ENCODE results near the gene LMOD3. TPM values are rescaled to one million over a fixed set of nuclear protein-coding genes. Genes with fewer than 3 reads are reported as not detected.
A peak's percentile ranks its signal among the peaks of the same experiment; 100 is the strongest.

LMOD3 gene
- polyA plus RNA-seq, 2 of the 4 experiments (the other 2 are of a cell fraction): not detected

DNA sequence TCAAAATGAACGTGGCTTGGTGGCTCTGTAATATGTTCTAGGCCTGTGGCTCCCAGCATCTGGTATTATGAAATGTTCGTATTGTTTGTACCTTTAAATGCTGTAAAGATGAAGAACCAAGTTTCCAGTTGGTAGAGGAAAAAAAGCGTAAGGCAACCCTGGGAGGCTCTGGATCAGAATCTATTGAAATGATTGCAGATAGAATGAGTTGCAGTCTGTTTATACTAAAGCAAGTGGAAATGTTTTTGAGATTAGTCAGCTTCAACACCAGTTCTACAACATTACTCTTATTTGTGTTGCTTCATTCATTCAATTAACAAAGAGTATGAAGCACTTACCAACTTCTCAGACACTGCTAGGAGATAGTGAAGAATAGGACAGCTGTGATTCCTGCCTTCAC lies 32.4 kb downstream of the LMOD3 start:
- H3K4me2 ChIP-seq: peak overlapping the region; percentile 59
- ATAC-seq: no peak
- no peak for DNase-seq (ENCODE audit: low read depth in 1 of 2, low spot score in 1 of 2)
- no peak overlapping the region for H3K4me3 ChIP-seq
- 71% methylated on average over 3 of the region's 3 CpGs for WGBS (ENCODE audit: missing lambda C conversion rate)
- H3K4me1 ChIP-seq: peaks cover 45% of the 10 kb centered on the region
- TF ChIP-seq BHLHE40 (IDR thresholded peaks at IDR 0.05; ENCODE audit: low read depth, low read length) (no peak), MAZ (IDR thresholded peaks at IDR 0.05; ENCODE audit: borderline replicate concordance, low read depth, low read length) (no peak), CHD2 (IDR thresholded peaks at IDR 0.05; ENCODE audit: low read length, partially characterized antibody) (no peak), PHF8 (IDR thresholded peaks at IDR 0.05; ENCODE audit: borderline replicate concordance, low read depth) (no peak), JUNB (IDR thresholded peaks at IDR 0.05) (no peak), RCOR1 (IDR thresholded peaks at IDR 0.05; ENCODE audit: low read depth, low read length) (no peak), NR3C1 (IDR thresholded peaks at IDR 0.05) (no peak), RNF2 (IDR thresholded peaks at IDR 0.05; ENCODE audit: borderline replicate concordance, low read depth) (no peak), ZC3H11A (IDR thresholded peaks at IDR 0.05) (no peak), FOSB (CRISPR knock-in tag; IDR thresholded peaks at IDR 0.05) (no peak), ZSCAN20 (CRISPR knock-in tag; IDR thresholded peaks at IDR 0.05) (no peak), FOSL2 (IDR thresholded peaks at IDR 0.05) (no peak), FOSL2 (CRISPR knock-in tag; IDR thresholded peaks at IDR 0.05) (no peak)
- FAIRE-seq: no peak
- H3K9me3 ChIP-seq: no peaks in the 10 kb centered on the region
- H3K27ac ChIP-seq: peak overlapping the region in 1 of 2 experiments; percentile 29; a peak in 3 of 6 replicates
- ChIA-PET POLR2A (no interaction called here), CTCF (interaction anchor here (0.9 to 1.6 kb wide), 2 partner anchors 9 to 71 kb away, joined by 4 read pairs; no protein-coding TSS in a partner anchor)

DNA sequence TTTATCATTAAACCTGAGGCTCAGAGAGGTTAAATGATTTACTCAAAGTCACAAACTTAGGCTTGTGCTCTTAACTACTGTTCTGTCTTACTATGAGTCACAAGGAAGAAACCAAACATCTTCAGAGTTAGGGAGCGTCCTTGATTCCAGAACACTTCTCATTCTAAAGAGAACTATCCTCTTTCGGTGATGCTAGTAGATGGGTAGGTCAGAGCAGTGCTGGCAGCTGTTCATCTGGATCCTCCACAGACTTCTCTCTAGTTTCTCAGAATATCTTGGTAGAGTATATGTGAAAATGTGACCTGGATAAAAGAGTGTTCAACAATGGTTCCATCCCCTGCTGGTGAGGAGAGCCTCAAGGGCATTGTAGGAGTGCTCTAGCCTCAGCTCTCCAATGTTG lies 34.3 kb downstream of the LMOD3 start:
- DNase-seq (ENCODE audit: low read depth in 1 of 2, low spot score in 1 of 2): peak; percentile 19 to 36
- Histone ChIP-seq H3K27ac (peak overlapping the region; percentile 76 to 96), H3K4me3 (peak overlapping the region; percentile 5; the same call in 1 of the 3 replicates), H3K9me3 (no peaks in the 10 kb centered on the region), H3K4me2 (peak overlapping the region; percentile 95), H3K4me1 (peaks cover 57% of the 10 kb centered on the region)
- TF ChIP-seq RFX5 (IDR thresholded peaks at IDR 0.05): no peak
- no peak for TF ChIP-seq FOSL2 (IDR thresholded peaks at IDR 0.05)
- TF ChIP-seq FOSL2 (CRISPR knock-in tag; IDR thresholded peaks at IDR 0.05): peak; percentile 55; the same call in 1 of the 2 replicates
- WGBS (ENCODE audit: missing lambda C conversion rate): 0% methylated on average over 2 of the region's 2 CpGs
- ATAC-seq: no peak
- POLR2A ChIA-PET: no interaction called here
- no peak for FAIRE-seq
- CTCF ChIA-PET: interaction anchor here (0.9 kb wide), 2 partner anchors 74 to 153 kb away, joined by 3 read pairs; partner anchors contain the start of gene EOGT

DNA sequence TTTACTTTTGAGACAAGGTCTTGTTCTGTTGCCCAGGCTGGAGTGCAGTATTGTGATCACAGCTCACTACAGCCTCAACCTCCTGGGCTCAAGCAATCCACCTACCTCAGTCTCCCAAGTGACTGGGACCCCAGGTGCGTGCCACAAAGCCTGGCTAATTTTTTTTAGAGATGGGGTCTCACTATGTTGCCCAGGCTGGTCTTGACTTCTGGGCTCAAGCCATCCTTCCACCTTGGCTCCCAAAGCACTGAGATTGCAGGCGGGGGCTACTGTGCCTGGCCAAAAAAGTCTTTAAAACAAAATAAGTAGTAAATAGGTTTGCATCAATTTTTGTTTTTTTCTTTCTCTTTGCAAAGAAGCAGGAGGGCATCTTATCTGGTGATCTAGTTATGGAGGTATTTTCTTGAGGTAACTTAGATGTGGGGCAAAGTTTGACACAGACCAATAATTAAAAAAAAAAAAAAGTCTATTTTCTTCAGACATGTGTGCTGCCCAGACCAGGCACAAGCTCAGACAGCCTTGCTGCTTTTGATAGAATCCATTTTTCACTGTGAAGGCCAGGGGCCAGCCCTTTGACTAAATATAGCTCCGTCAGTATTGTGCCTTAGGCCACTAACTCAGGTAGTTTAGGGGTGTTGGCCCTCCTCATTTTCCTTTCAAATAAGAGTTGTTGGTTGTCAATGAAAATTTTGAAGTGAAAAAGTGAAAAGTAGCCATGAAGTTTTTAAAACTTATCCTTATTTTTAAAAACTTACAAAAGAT lies 35.2 kb downstream of the LMOD3 start:
- POLR2A ChIA-PET: interaction anchor here (1.2 kb wide), 1 partner anchor 35 kb away, joined by 11 read pairs; the partner anchor contains the start of gene TMF1
- FAIRE-seq (no peak), ATAC-seq (no peak), DNase-seq (ENCODE audit: low read depth in 1 of 2, low spot score in 1 of 2) (no peak)
- H3K9me3 ChIP-seq: no peaks in the 10 kb centered on the region
- WGBS (ENCODE audit: missing lambda C conversion rate): 78% methylated on average over 3 of the region's 3 CpGs
- TF ChIP-seq FOSL2 (IDR thresholded peaks at IDR 0.05) (no peak), FOSL2 (CRISPR knock-in tag; IDR thresholded peaks at IDR 0.05) (no peak), EP300 (IDR thresholded peaks at IDR 0.05) (no peak), FOSB (CRISPR knock-in tag; IDR thresholded peaks at IDR 0.05) (no peak), CHD2 (IDR thresholded peaks at IDR 0.05; ENCODE audit: low read length, partially characterized antibody) (no peak), MYC (IDR thresholded peaks at IDR 0.05; ENCODE audit: borderline replicate concordance, low read length) (no peak), ZFP36 (IDR thresholded peaks at IDR 0.05; ENCODE audit: borderline replicate concordance, partially characterized antibody) (no peak), HDAC2 (IDR thresholded peaks at IDR 0.05) (no peak), HOXB5 (CRISPR knock-in tag; IDR thresholded peaks at IDR 0.05) (no peak), NFE2L2 (conservative IDR thresholded peaks at IDR 0.05; ENCODE audit: low read length) (no peak), BHLHE40 (IDR thresholded peaks at IDR 0.05; ENCODE audit: low read depth, low read length) (no peak), FOXS1 (CRISPR knock-in tag; IDR thresholded peaks at IDR 0.05) (no peak)
- TF ChIP-seq, protein P1, sequence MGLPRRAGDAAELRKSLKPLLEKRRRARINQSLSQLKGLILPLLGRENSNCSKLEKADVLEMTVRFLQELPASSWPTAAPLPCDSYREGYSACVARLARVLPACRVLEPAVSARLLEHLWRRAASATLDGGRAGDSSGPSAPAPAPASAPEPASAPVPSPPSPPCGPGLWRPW (IDR thresholded peaks at IDR 0.05): no peak
- TF ChIP-seq, protein P2, sequence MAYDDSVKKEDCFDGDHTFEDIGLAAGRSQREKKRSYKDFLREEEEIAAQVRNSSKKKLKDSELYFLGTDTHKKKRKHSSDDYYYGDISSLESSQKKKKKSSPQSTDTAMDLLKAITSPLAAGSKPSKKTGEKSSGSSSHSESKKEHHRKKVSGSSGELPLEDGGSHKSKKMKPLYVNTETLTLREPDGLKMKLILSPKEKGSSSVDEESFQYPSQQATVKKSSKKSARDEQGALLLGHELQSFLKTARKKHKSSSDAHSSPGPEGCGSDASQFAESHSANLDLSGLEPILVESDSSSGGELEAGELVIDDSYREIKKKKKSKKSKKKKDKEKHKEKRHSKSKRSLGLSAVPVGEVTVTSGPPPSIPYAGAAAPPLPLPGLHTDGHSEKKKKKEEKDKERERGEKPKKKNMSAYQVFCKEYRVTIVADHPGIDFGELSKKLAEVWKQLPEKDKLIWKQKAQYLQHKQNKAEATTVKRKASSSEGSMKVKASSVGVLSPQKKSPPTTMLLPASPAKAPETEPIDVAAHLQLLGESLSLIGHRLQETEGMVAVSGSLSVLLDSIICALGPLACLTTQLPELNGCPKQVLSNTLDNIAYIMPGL (CRISPR knock-in tag; IDR thresholded peaks at IDR 0.05; ENCODE audit: borderline replicate concordance): no peak
- TF ChIP-seq, protein P3, sequence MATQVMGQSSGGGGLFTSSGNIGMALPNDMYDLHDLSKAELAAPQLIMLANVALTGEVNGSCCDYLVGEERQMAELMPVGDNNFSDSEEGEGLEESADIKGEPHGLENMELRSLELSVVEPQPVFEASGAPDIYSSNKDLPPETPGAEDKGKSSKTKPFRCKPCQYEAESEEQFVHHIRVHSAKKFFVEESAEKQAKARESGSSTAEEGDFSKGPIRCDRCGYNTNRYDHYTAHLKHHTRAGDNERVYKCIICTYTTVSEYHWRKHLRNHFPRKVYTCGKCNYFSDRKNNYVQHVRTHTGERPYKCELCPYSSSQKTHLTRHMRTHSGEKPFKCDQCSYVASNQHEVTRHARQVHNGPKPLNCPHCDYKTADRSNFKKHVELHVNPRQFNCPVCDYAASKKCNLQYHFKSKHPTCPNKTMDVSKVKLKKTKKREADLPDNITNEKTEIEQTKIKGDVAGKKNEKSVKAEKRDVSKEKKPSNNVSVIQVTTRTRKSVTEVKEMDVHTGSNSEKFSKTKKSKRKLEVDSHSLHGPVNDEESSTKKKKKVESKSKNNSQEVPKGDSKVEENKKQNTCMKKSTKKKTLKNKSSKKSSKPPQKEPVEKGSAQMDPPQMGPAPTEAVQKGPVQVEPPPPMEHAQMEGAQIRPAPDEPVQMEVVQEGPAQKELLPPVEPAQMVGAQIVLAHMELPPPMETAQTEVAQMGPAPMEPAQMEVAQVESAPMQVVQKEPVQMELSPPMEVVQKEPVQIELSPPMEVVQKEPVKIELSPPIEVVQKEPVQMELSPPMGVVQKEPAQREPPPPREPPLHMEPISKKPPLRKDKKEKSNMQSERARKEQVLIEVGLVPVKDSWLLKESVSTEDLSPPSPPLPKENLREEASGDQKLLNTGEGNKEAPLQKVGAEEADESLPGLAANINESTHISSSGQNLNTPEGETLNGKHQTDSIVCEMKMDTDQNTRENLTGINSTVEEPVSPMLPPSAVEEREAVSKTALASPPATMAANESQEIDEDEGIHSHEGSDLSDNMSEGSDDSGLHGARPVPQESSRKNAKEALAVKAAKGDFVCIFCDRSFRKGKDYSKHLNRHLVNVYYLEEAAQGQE (IDR thresholded peaks at IDR 0.05): no peak
- peaks cover 66% of the 10 kb centered on the region for H3K4me1 ChIP-seq
- peak overlapping the region; percentile 96 for H3K27ac ChIP-seq
- CTCF ChIA-PET: interaction anchor here (0.9 to 1.5 kb wide), 2 partner anchors 32 to 154 kb away, joined by 3 to 4 read pairs; no protein-coding TSS in a partner anchor
- H3K4me3 ChIP-seq: peak overlapping the region; percentile 62
- H3K4me2 ChIP-seq: peak overlapping the region; percentile 95
